GM06990 (cell line): ENCODE results near the gene SERPINB1.

Source experiments
- DNase-seq: peaks from one replicate; pipeline ENCODE4 v3.0.0-alpha.2; 2011; ENCODE audit not compliant: insufficient read length; ENCODE audit errors: extremely low read depth
- H3K27me3 ChIP-seq: replicated peaks from 2 replicates; pipeline ENCODE4 v1.6.0; 2011; ENCODE audit warnings: low read length; ENCODE audit not compliant: control insufficient read depth, insufficient read depth
- H3K36me3 ChIP-seq: 2 replicates; pipeline ENCODE4 v1.5.1; 2011; ENCODE audit warnings: low read length; ENCODE audit not compliant: control insufficient read depth, insufficient read depth
- H3K4me3 ChIP-seq: replicated peaks from 2 replicates; pipeline ENCODE4 v1.5.1; 2011; ENCODE audit warnings: low read depth, mild to moderate bottlenecking, control low read depth, low read length
- TF ChIP-seq, protein P1 (sequence below): IDR thresholded peaks from 2 replicates; pipeline ENCODE4 v1.5.1; 2011; ENCODE audit warnings: low read length, control low read depth, mild to moderate bottlenecking, inconsistent platforms; ENCODE audit not compliant: insufficient read depth, poor library complexity, severe bottlenecking

The SERPINB1 gene

DNA sequence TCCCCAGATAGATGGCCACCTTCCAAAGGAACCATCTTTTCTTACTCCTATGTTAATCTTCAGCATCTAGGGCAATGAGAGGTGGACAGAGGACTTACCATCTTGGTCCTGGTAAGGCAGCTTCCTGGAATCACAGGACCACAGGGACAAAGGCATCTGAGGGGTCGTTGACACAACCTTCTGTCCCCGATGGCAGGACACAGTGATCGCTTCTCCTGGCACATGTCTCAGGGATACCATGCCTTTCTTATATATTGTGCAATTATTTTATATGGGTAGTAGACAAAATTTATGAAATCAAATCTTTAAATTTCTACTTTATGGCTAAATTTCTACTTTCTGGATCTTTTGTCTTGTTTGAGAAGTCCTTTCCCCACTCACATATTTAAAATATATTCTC, 20.1 kb downstream of the SERPINB1 start:
- no peak overlapping the region for H3K4me3 ChIP-seq
- DNase-seq: no peak
- no peaks in the 10 kb centered on the region for H3K27me3 ChIP-seq
- H3K36me3 ChIP-seq: no peaks in the 10 kb centered on the region
- TF ChIP-seq, protein P1, sequence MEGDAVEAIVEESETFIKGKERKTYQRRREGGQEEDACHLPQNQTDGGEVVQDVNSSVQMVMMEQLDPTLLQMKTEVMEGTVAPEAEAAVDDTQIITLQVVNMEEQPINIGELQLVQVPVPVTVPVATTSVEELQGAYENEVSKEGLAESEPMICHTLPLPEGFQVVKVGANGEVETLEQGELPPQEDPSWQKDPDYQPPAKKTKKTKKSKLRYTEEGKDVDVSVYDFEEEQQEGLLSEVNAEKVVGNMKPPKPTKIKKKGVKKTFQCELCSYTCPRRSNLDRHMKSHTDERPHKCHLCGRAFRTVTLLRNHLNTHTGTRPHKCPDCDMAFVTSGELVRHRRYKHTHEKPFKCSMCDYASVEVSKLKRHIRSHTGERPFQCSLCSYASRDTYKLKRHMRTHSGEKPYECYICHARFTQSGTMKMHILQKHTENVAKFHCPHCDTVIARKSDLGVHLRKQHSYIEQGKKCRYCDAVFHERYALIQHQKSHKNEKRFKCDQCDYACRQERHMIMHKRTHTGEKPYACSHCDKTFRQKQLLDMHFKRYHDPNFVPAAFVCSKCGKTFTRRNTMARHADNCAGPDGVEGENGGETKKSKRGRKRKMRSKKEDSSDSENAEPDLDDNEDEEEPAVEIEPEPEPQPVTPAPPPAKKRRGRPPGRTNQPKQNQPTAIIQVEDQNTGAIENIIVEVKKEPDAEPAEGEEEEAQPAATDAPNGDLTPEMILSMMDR: no peak

DNA sequence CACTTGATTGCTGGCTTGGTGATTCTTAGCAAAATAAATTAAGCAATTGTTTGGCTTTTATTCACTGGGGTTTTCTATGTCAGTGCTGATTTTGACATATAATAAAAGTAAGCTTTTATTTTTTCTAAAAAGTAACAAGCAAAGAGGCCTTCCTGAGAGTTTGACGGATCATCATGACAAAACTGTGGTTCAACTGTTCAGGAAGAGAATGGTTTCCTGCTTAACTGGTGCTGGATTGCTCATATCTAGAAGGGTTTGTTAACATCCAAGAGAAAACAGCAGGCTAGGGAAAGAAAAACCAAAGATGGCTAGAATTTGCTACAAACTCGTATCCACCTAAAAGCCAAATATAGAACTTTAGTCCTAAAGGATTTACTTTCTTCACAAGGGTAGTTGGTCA, 21.2 kb downstream of the SERPINB1 start:
- no peaks in the 10 kb centered on the region for H3K27me3 ChIP-seq
- no peak for DNase-seq
- TF ChIP-seq, protein P1: no peak
- no peak overlapping the region for H3K4me3 ChIP-seq
- no peaks in the 10 kb centered on the region for H3K36me3 ChIP-seq

DNA sequence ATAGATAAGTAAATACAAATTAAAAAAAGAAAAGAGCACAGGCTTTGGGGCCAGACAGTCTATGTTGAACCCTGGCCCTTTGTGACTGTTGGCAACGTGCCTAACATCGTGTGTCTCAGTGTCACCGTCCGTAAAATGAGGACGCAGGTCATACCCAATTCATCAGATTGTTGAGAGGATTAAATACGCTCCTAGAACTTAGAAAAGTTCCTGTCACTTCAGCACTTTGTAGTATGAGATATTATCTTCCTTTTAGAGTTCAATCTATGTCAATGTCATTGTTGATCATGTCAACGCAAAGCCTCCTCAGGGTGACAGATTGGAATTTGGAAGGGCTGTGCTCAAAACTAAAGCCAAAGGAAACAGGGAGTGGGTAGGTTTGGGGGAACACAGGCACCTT, 21.7 kb downstream of the SERPINB1 start:
- no peak overlapping the region for H3K4me3 ChIP-seq
- DNase-seq: no peak
- H3K36me3 ChIP-seq: no peaks in the 10 kb centered on the region
- TF ChIP-seq, protein P1: no peak
- no peaks in the 10 kb centered on the region for H3K27me3 ChIP-seq

DNA sequence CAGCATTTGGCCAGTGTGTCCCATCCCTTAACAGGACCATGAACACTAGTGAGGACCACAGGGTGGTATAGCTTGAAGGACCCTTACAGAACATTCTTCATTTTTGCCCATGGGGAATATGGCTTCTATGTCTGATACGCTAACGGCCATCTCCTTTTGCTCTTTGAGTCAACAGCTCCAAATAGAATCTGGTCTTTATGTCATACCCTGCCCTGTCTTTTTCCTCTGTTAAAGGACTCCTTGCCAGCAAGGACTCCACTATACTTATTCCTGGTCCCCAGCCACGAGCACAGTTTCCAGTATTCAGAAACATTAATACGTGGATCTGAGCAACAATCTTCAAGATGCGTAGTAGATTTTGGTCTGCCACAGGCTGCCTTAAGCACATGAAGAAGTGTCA, 22.5 kb downstream of the SERPINB1 start:
- Histone ChIP-seq H3K36me3 (no peaks in the 10 kb centered on the region), H3K4me3 (no peak overlapping the region), H3K27me3 (no peaks in the 10 kb centered on the region)
- DNase-seq: no peak
- TF ChIP-seq, protein P1: no peak

DNA sequence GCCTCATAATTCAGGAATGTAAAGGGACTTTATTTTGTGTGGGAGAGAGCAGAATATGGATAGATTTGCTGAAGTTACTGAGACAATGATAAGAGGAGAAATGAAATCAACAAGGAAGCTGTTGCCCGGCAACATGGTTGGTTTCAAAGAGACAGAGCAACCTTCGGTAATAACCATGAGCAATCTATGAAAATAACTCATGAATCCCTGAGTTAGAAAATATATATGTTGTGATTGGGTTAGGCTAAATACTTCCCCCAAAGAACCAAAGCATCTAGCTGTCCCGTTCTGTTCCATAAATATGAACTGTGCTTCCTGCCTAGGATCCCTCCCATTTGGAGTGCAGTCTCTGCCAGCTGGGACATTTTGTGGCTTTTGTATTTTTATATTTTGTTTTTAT, 23.1 kb downstream of the SERPINB1 start:
- Histone ChIP-seq H3K4me3 (no peak overlapping the region), H3K27me3 (no peaks in the 10 kb centered on the region), H3K36me3 (no peaks in the 10 kb centered on the region)
- TF ChIP-seq, protein P1: no peak
- DNase-seq: no peak

DNA sequence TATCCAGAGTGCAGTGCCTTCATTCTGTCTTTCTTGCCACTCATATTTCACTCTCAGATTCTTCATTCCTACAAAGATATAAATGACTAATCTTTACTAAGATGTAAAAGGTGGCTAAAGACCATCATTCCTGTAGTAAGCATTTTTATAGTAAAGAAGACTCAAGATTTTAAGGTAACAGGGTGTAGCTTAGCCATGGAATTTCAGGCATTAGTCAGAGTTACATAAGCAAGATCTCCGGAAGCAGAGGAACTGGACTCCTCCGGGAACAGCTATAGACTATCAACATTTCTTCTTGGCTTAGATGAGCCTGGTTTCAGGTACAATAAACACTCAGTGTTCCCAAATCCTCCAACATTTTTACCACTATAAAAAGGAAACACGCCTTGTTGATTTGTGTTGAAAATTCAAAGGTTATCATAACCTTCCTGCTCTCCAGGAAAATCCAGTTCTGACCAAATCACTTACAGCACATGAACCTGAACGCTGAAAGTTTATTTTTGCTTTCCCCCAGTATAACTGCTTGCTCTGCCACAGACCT, 23.7 kb downstream of the SERPINB1 start:
- H3K27me3 ChIP-seq: no peaks in the 10 kb centered on the region
- TF ChIP-seq, protein P1: no peak
- no peak for DNase-seq
- no peaks in the 10 kb centered on the region for H3K36me3 ChIP-seq
- H3K4me3 ChIP-seq: no peak overlapping the region
